SK-N-SH (cell line): ENCODE data around the gene SDE2.

ENCODE experiments used
- EP300 ChIP-seq, 2 experiments: IDR thresholded peaks; 2 replicates each; pipeline versions ENCODE4 v1.4.0 to v1.6.1; 2012; ENCODE audit warnings: borderline replicate concordance in 1 of 2, low read depth in 1 of 2, low read length in 1 of 2
- EZH2phosphoT487 ChIP-seq: fragments of 200-600 bp; sonication (generic); IDR thresholded peaks from 2 replicates; pipeline ENCODE4 v1.6.1; 2017; ENCODE audit warnings: low read depth, mixed run types, mild to moderate bottlenecking, antibody characterized with exemption, moderate library complexity, borderline replicate concordance
- GABPA ChIP-seq: IDR thresholded peaks from 2 replicates; pipeline ENCODE4 v1.4.0; 2012; ENCODE audit warnings: low read depth, mild to moderate bottlenecking
- MXI1 ChIP-seq: IDR thresholded peaks from 2 replicates; pipeline ENCODE4 v1.6.1; 2012; ENCODE audit warnings: mild to moderate bottlenecking, low read depth, low read length, improper control_type of control experiment
- NRF1 ChIP-seq: IDR thresholded peaks from 2 replicates; pipeline ENCODE4 v1.6.1; 2012; ENCODE audit warnings: low read depth, mild to moderate bottlenecking, low read length
- POLR2AphosphoS5 ChIP-seq: IDR thresholded peaks from 2 replicates; pipeline ENCODE4 v1.6.1; 2012; ENCODE audit warnings: low read depth, low read length
- RAD21 ChIP-seq: IDR thresholded peaks from 2 replicates; pipeline ENCODE4 v1.6.1; 2012; ENCODE audit warnings: mild to moderate bottlenecking, low read length
- RFX5 ChIP-seq: IDR thresholded peaks from 2 replicates; pipeline ENCODE4 v1.6.1; 2012; ENCODE audit warnings: mild to moderate bottlenecking, improper control_type of control experiment, low read length
- SIN3A ChIP-seq: IDR thresholded peaks from 2 replicates; pipeline ENCODE4 v1.6.1; 2012; ENCODE audit warnings: low read depth, mild to moderate bottlenecking, low read length, moderate library complexity, borderline replicate concordance
- TF ChIP-seq, protein P1 (sequence below): fragments of 200-600 bp; sonication (generic); IDR thresholded peaks from 2 replicates; pipeline ENCODE4 v1.6.1; 2017; ENCODE audit warnings: antibody characterized with exemption, mild to moderate bottlenecking, moderate library complexity
- TF ChIP-seq, protein P2 (sequence below): fragments of 150-350 bp; IDR thresholded peaks from 2 replicates; pipeline ENCODE4 v1.6.1; 2017; ENCODE audit warnings: antibody characterized with exemption, low read length, low read depth, borderline replicate concordance

DNA sequence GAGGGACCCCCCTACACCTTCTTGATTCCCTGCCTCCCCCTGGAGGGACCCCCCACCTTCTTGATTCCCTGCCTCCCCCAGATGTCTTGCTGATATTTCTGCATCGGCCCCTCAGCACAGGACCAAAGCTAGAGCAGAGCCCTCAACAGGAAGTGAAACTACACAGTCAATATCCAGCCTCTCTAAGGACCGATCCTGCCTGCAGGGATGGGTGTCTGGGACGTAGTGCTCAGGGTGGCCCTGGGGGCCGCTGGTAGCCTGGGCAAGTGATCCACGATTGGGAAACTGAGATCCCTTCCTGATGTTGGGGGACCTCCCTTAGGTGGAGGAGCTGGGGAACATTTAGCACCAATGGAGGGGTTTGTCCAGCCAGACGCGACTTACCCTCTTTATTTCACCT is 54.2 kb downstream of the SDE2 start:
- TF ChIP-seq, protein P1, sequence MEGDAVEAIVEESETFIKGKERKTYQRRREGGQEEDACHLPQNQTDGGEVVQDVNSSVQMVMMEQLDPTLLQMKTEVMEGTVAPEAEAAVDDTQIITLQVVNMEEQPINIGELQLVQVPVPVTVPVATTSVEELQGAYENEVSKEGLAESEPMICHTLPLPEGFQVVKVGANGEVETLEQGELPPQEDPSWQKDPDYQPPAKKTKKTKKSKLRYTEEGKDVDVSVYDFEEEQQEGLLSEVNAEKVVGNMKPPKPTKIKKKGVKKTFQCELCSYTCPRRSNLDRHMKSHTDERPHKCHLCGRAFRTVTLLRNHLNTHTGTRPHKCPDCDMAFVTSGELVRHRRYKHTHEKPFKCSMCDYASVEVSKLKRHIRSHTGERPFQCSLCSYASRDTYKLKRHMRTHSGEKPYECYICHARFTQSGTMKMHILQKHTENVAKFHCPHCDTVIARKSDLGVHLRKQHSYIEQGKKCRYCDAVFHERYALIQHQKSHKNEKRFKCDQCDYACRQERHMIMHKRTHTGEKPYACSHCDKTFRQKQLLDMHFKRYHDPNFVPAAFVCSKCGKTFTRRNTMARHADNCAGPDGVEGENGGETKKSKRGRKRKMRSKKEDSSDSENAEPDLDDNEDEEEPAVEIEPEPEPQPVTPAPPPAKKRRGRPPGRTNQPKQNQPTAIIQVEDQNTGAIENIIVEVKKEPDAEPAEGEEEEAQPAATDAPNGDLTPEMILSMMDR, result no peak
- TF ChIP-seq EZH2phosphoT487 (no peak), EP300 (IDR thresholded peaks at IDR 0.05; ENCODE audit: borderline replicate concordance in 1 of 2, low read depth in 1 of 2, low read length in 1 of 2) (no peak), NRF1 (no peak), GABPA (no peak), POLR2AphosphoS5 (no peak), RFX5 (no peak), SIN3A (no peak), RAD21 (no peak), MXI1 (no peak)
- TF ChIP-seq, protein P2, sequence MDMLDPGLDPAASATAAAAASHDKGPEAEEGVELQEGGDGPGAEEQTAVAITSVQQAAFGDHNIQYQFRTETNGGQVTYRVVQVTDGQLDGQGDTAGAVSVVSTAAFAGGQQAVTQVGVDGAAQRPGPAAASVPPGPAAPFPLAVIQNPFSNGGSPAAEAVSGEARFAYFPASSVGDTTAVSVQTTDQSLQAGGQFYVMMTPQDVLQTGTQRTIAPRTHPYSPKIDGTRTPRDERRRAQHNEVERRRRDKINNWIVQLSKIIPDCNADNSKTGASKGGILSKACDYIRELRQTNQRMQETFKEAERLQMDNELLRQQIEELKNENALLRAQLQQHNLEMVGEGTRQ, result no peak
